IMR-90 (cell line): Measurements from ENCODE around the gene CNPY1. TPM values are rescaled to one million over a fixed set of nuclear protein-coding genes. Genes with fewer than 3 reads are reported as not detected.

ENCODE experiments used
- ATAC-seq: fragments of 200-7000 bp; cut with Tn5 transposase; 2 replicates; pipeline ENCODE4 v1.9.1; 2020; ENCODE audit warnings: low read depth, mild to moderate bottlenecking, moderate library complexity
- BruUV-seq: library from RNA; stranded (reverse); fragments of 400-500 nt; replicated peaks from 2 replicates; lab custom pipeline; 2021; lab: Mats Ljungman, UMichigan
- CTCF ChIA-PET: fragments of 300-600 bp; formaldehyde crosslinking; extraction: SDS; loops from one replicate; lab custom pipeline; 2021; ENCODE audit warnings: antibody characterized with exemption; lab: Yijun Ruan, JAX
- POLR2A ChIA-PET: fragments of 300-600 bp; sonication (Branson Sonifier 250); formaldehyde crosslinking; loops from one replicate; lab custom pipeline; 2022; ENCODE audit warnings: antibody characterized with exemption; ENCODE audit not compliant: unreplicated experiment; lab: Charles Lee
- DNase-seq: peaks from one replicate; pipeline ENCODE4 v3.0.0; 2013
- H2AFZ ChIP-seq: replicated peaks from 2 replicates; pipeline ENCODE3; 2013; ENCODE audit warnings: low read length, mild to moderate bottlenecking; ENCODE audit not compliant: poor library complexity
- H2AK5ac ChIP-seq: 2 replicates; pipeline ENCODE4 v1.6.1; 2013; ENCODE audit warnings: low read depth, low read length, inconsistent platforms
- H2AK9ac ChIP-seq: replicated peaks from 2 replicates; pipeline ENCODE3; 2013; ENCODE audit warnings: mild to moderate bottlenecking, low read depth, low read length, moderate library complexity; ENCODE audit not compliant: poor library complexity
- H2BK120ac ChIP-seq: 2 replicates; pipeline ENCODE4 v1.6.1; 2013; ENCODE audit warnings: low read depth, low read length, inconsistent platforms
- H2BK15ac ChIP-seq: 3 replicates; pipeline ENCODE4 v1.6.1; 2013; ENCODE audit warnings: low read depth, low read length, inconsistent platforms
- H2BK20ac ChIP-seq: 2 replicates; pipeline ENCODE4 v1.6.1; 2013; ENCODE audit warnings: low read depth, mild to moderate bottlenecking, inconsistent platforms, low read length, moderate library complexity
- H2BK5ac ChIP-seq: 2 replicates; pipeline ENCODE4 v1.6.1; 2013; ENCODE audit warnings: mild to moderate bottlenecking, low read depth, low read length, inconsistent platforms; ENCODE audit not compliant: poor library complexity, severe bottlenecking
- H3K14ac ChIP-seq: replicated peaks from 2 replicates; pipeline ENCODE4 v1.6.1; 2013; ENCODE audit warnings: low read depth, low read length, inconsistent platforms
- H3K18ac ChIP-seq: 2 replicates; pipeline ENCODE4 v1.6.1; 2013; ENCODE audit warnings: low read depth, low read length, control low read depth
- H3K23ac ChIP-seq: 2 replicates; pipeline ENCODE4 v1.6.1; 2013; ENCODE audit warnings: low read depth, low read length, inconsistent platforms
- H3K27ac ChIP-seq: 2 replicates; pipeline ENCODE4 v1.5.1; 2013; ENCODE audit warnings: mild to moderate bottlenecking, control low read depth, low read length; ENCODE audit not compliant: insufficient read depth
- H3K27me3 ChIP-seq: 2 replicates; pipeline ENCODE4 v1.6.1; 2013; ENCODE audit warnings: low read length; ENCODE audit not compliant: control insufficient read depth, insufficient read depth
- H3K36me3 ChIP-seq: 2 replicates; pipeline ENCODE4 v1.6.1; 2013; ENCODE audit warnings: low read length, mixed read lengths; ENCODE audit not compliant: control insufficient read depth, insufficient read depth
- H3K4ac ChIP-seq: 2 replicates; pipeline ENCODE4 v1.6.1; 2013; ENCODE audit warnings: low read depth, low read length, inconsistent platforms
- H3K4me1 ChIP-seq: 2 replicates; pipeline ENCODE4 v1.6.1; 2013; ENCODE audit warnings: low read length, mixed read lengths; ENCODE audit not compliant: control insufficient read depth, insufficient read depth
- H3K4me2 ChIP-seq: 2 replicates; pipeline ENCODE4 v1.6.1; 2013; ENCODE audit warnings: low read depth, mild to moderate bottlenecking, control low read depth, low read length, moderate library complexity
- H3K4me3 ChIP-seq: 2 replicates; pipeline ENCODE4 v1.5.1; 2013; ENCODE audit warnings: low read depth, mild to moderate bottlenecking, control low read depth, low read length, moderate library complexity; ENCODE audit not compliant: insufficient read depth
- H3K56ac ChIP-seq: 2 replicates; pipeline ENCODE4 v1.6.1; 2013; ENCODE audit warnings: low read length, inconsistent platforms; ENCODE audit not compliant: insufficient read depth; ENCODE audit errors: extremely low read depth
- H3K79me1 ChIP-seq, 2 experiments: 2 replicates each; pipeline ENCODE4 v1.6.1; 2013; ENCODE audit warnings: low read length in 2 of 2, inconsistent platforms in 1 of 2, low read depth in 1 of 2
- H3K9ac ChIP-seq: 2 replicates; pipeline ENCODE4 v1.6.1; 2013; ENCODE audit warnings: low read depth, low read length, control low read depth
- H3K9me1 ChIP-seq: 2 replicates; pipeline ENCODE4 v1.6.1; 2013; ENCODE audit warnings: low read length, inconsistent platforms; ENCODE audit not compliant: insufficient read depth
- H3K9me3 ChIP-seq: 2 replicates; pipeline ENCODE4 v1.6.1; 2013; ENCODE audit warnings: low read length; ENCODE audit not compliant: control insufficient read depth, insufficient read depth
- H4K20me1 ChIP-seq: 2 replicates; pipeline ENCODE4 v1.6.1; 2013; ENCODE audit warnings: low read length, inconsistent platforms; ENCODE audit not compliant: insufficient read depth
- H4K5ac ChIP-seq: 2 replicates; pipeline ENCODE4 v1.6.1; 2013; ENCODE audit warnings: mild to moderate bottlenecking, low read depth, low read length, control low read depth
- H4K8ac ChIP-seq, 2 experiments: 2 replicates each; pipeline ENCODE4 v1.6.1; 2013; ENCODE audit warnings: low read depth in 2 of 2, low read length in 2 of 2, control low read depth in 1 of 2, inconsistent platforms in 1 of 2
- H4K91ac ChIP-seq: 2 replicates; pipeline ENCODE4 v1.6.1; 2013; ENCODE audit warnings: low read depth, low read length, inconsistent platforms; ENCODE audit not compliant: insufficient read depth
- BHLHE40 ChIP-seq: fragments of 150-350 bp; IDR thresholded peaks from 2 replicates; pipeline ENCODE4 v1.6.1; 2016; ENCODE audit warnings: mild to moderate bottlenecking, low read depth, low read length
- MAZ ChIP-seq: IDR thresholded peaks from 2 replicates; pipeline ENCODE4 v1.6.1; 2012; ENCODE audit warnings: low read depth, mild to moderate bottlenecking, low read length, improper control_type of control experiment, moderate library complexity, borderline replicate concordance
- MXI1 ChIP-seq: IDR thresholded peaks from 2 replicates; pipeline ENCODE4 v1.6.1; 2012; ENCODE audit warnings: low read depth, mild to moderate bottlenecking, low read length, moderate library complexity, borderline replicate concordance
- NFE2L2 ChIP-seq: fragments of 150-350 bp; IDR thresholded peaks from 2 replicates; pipeline ENCODE4 v1.6.1; 2016; ENCODE audit warnings: low read depth, mild to moderate bottlenecking, low read length
- POLR2A ChIP-seq: IDR thresholded peaks from 2 replicates; pipeline ENCODE4 v1.6.1; 2012; ENCODE audit warnings: mild to moderate bottlenecking, low read depth, low read length
- WGBS, 2 experiments: methylation state at CpG; one replicate each; pipeline versions ENCODE4 v1.1.5 to v1.1.7; 2013; ENCODE audit warnings: missing lambda C conversion rate in 2 of 2; ENCODE audit not compliant: insufficient read length in 1 of 2; ENCODE audit errors: extremely low coverage in 2 of 2; 5-methylcytosine and 5-hydroxymethylcytosine counted together
- dilution Hi-C: fragments of 300-500 bp; cut with HindIII; formaldehyde crosslinking; loops from one replicate; pipeline ENCODE4 v1.14.3; 2018; ENCODE audit warnings: low sequenced_read_pairs; ENCODE audit not compliant: unreplicated experiment
- in situ Hi-C: fragments of 300-500 bp; cut with MboI; formaldehyde crosslinking; loops from 3 replicates; pipeline ENCODE4 v1.14.3; 2019; ENCODE audit warnings: low sequenced_read_pairs, inconsistent platforms, mixed read lengths
- intact Hi-C: fragments of 100-400 bp; cut with micrococcal nuclease; formaldehyde crosslinking; loops from 2 replicates; pipeline ENCODE4 v1.10.0; 2022
- polyA plus RNA-seq, 3 experiments: library from polyadenylated mRNA; depleted of rRNA; stranded (reverse); fragments of >200 nt; gene quantifications; 2 replicates each; pipeline ENCODE4 v1.2.3, GENCODE V29; 2012; ENCODE audit warnings: low replicate concordance in 1 of 3
- total RNA-seq: library from RNA; depleted of rRNA; stranded (reverse); fragments of >200 nt; gene quantifications from 2 replicates; pipeline ENCODE4 v1.2.3, GENCODE V29; 2012

The CNPY1 gene
- total and polyA plus RNA-seq, 2 of the 4 experiments (the other 2 are of a cell fraction): not detected

DNA sequence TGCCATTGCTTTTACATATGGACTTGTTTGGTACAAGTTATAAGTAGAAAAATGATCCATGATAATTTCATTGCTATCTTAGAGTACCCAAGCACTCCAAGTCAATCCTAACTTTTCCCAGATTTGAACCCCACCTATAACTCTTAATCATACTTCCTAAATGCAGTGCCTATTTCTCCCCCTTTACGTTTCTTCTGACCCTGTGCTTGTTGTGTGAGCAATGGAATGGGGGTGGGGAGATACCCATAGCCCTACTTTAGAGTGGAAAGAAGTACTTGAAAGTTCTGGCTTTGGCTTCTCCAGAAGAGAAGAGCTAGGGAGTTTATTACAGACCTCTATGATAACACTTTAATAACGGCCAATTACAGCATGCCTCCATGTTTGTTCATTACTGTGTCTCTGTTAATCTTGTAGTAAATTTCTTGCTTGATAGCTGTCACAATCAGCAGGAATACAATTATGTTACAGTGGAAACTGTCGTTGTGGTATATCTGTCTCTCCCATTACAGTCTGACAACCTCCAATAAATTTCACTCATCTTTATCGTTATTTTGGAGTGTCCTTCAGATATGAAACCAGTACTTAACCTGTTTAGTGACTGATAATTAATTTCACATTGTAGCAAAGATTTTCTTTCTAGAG, 34.0 kb downstream of the CNPY1 start:
- Histone ChIP-seq H3K9me1 (no peaks in the 10 kb centered on the region), H2BK5ac (no peak overlapping the region), H3K4me3 (no peak overlapping the region), H3K4me2 (no peak overlapping the region), H4K91ac (no peak overlapping the region), H4K20me1 (no peaks in the 10 kb centered on the region), H4K5ac (no peak overlapping the region), H2BK15ac (no peak overlapping the region), H3K4me1 (no peaks in the 10 kb centered on the region), H2AK9ac (no peak overlapping the region), H2BK20ac (no peak overlapping the region), H3K14ac (no peak overlapping the region), H3K27me3 (peaks cover 39% of the 10 kb centered on the region), H3K79me1 (no peaks in the 10 kb centered on the region), H3K36me3 (no peaks in the 10 kb centered on the region), H4K8ac (no peak overlapping the region), H3K9me3 (no peaks in the 10 kb centered on the region; the same call in 1 of the 2 replicates), H3K27ac (no peak overlapping the region), H3K18ac (no peak overlapping the region), H2AFZ (no peak overlapping the region), H3K4ac (no peak overlapping the region), H3K9ac (no peak overlapping the region), H3K23ac (no peak overlapping the region), H2AK5ac (no peak overlapping the region), H3K56ac (no peak overlapping the region), H2BK120ac (no peak overlapping the region)
- intact Hi-C loops (no loop called here), dilution Hi-C loops (no loop called here), in situ Hi-C loops (no loop called here)
- TF ChIP-seq NFE2L2 (no peak), MAZ (no peak), MXI1 (no peak), BHLHE40 (no peak), POLR2A (no peak)
- no peak for ATAC-seq
- POLR2A ChIA-PET: no interaction called here
- no CpG with 5 or more reads among the region's 4 CpGs for WGBS, 2 experiments
- no peak for DNase-seq
- CTCF ChIA-PET: no interaction called here
- no TSS peak for BruUV-seq
